ENCODE results near the gene INPP5J. TPM values are rescaled to one million over a fixed set of nuclear protein-coding genes. Genes with fewer than 3 reads are reported as not detected.

The INPP5J gene
- total RNA-seq, 1 experiment from 2014 or later, result 0.61 TPM

- no peak overlapping the region for H3K4me3 Mint-ChIP-seq (ENCODE audit: unreplicated experiment)
- no peaks in the 10 kb centered on the region for H3K4me1 Mint-ChIP-seq (ENCODE audit: insufficient read depth, unreplicated experiment)
- intact Hi-C loops (cut with micrococcal nuclease), result no loop called here
- ChIA-PET CTCF (no interaction called here), POLR2A (interaction anchor here (0.6 to 0.9 kb wide), 2 partner anchors 52 to 437 kb away, joined by 3 read pairs; no protein-coding TSS in a partner anchor)
- H3K27ac Mint-ChIP-seq (ENCODE audit: low read depth, unreplicated experiment), result peak overlapping the region; percentile 52
- no peaks in the 10 kb centered on the region for H3K36me3 Mint-ChIP-seq (ENCODE audit: insufficient read depth, unreplicated experiment)
- no peaks in the 10 kb centered on the region for H3K27me3 Mint-ChIP-seq (ENCODE audit: insufficient read depth, unreplicated experiment)
- BruUV-seq (replicated peaks), result no TSS peak
- no peaks in the 10 kb centered on the region for H3K9me3 Mint-ChIP-seq (ENCODE audit: unreplicated experiment)
- no peak for TF ChIP-seq CTCF (IDR thresholded peaks at IDR 0.05; ENCODE audit: unreplicated experiment)
- DNase-seq (ENCODE audit: unreplicated experiment), result no peak
Measured at GRCh38 chr22:31136155-31136554, 13.4 kb downstream of the INPP5J start.

DNA sequence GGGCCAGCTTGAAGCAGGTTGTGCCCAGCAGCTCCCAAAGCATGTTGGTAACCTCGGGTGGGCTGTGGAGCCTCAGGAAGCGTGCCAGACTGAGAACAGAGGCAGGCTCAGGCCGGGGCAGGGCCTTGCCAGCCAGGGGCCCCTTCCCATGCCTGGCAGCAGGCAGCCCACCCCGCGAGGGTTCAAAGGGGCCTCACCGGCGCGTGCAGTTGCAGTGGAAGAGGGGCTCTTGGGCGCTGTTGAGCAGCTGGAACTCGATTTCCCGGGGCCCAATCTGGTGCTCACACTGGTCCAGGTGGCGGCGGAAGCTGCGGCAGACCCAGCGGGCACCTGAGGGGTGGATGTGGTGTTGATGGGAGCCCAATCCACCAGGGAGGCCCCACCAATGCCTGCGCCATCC lies 13.9 kb downstream of the INPP5J start:
- ChIA-PET CTCF (interaction anchor here (0.6 kb wide), 1 partner anchor 22 kb away, joined by 3 read pairs; no protein-coding TSS in a partner anchor), POLR2A (no interaction called here)
- no peaks in the 10 kb centered on the region for H3K9me3 Mint-ChIP-seq (ENCODE audit: unreplicated experiment)
- H3K4me1 Mint-ChIP-seq (ENCODE audit: insufficient read depth, unreplicated experiment), result no peaks in the 10 kb centered on the region
- no peak for DNase-seq (ENCODE audit: unreplicated experiment)
- no peaks in the 10 kb centered on the region for H3K36me3 Mint-ChIP-seq (ENCODE audit: insufficient read depth, unreplicated experiment)
- intact Hi-C loops (cut with micrococcal nuclease), result no loop called here
- H3K4me3 Mint-ChIP-seq (ENCODE audit: unreplicated experiment), result no peak overlapping the region
- no peak overlapping the region for H3K27ac Mint-ChIP-seq (ENCODE audit: low read depth, unreplicated experiment)
- no TSS peak for BruUV-seq (replicated peaks)
- no peaks in the 10 kb centered on the region for H3K27me3 Mint-ChIP-seq (ENCODE audit: insufficient read depth, unreplicated experiment)
- TF ChIP-seq CTCF (IDR thresholded peaks at IDR 0.05; ENCODE audit: unreplicated experiment), result no peak

- no TSS peak for BruUV-seq (replicated peaks)
- H3K9me3 Mint-ChIP-seq (ENCODE audit: unreplicated experiment), result no peaks in the 10 kb centered on the region
- DNase-seq (ENCODE audit: unreplicated experiment), result no peak
- H3K36me3 Mint-ChIP-seq (ENCODE audit: insufficient read depth, unreplicated experiment), result no peaks in the 10 kb centered on the region
- H3K4me1 Mint-ChIP-seq (ENCODE audit: insufficient read depth, unreplicated experiment), result no peaks in the 10 kb centered on the region
- H3K4me3 Mint-ChIP-seq (ENCODE audit: unreplicated experiment), result no peak overlapping the region
- no peaks in the 10 kb centered on the region for H3K27me3 Mint-ChIP-seq (ENCODE audit: insufficient read depth, unreplicated experiment)
- intact Hi-C loops (cut with micrococcal nuclease), result no loop called here
- TF ChIP-seq CTCF (IDR thresholded peaks at IDR 0.05; ENCODE audit: unreplicated experiment), result no peak
- CTCF ChIA-PET, result interaction anchor here (0.6 to 1.1 kb wide), 2 partner anchors 12 to 55 kb away, joined by 3 read pairs; no protein-coding TSS in a partner anchor
- POLR2A ChIA-PET, result no interaction called here
- H3K27ac Mint-ChIP-seq (ENCODE audit: low read depth, unreplicated experiment), result no peak overlapping the region
Measured at GRCh38 chr22:31137721-31138120, 15.0 kb downstream of the INPP5J start.

DNA sequence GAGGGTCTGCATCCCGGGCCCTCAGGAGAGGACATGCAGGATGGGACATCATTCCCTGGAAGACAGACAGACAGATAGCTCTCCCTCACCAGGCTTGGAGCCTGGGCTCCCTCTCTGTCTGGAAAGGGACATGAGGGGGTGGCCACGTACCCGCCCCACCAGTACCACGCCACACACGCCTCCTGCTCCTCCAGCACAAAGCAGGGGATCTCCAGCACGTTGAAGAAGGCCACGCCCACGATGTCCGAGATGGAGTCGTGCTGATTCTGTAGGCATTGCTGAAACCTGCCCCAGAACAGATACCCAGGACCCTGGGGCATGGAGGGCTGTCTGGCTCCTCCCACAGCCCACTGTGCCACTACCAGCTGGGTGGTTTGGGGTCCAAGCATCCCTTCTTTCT lies 15.4 kb downstream of the INPP5J start:
- no peaks in the 10 kb centered on the region for H3K9me3 Mint-ChIP-seq (ENCODE audit: unreplicated experiment)
- no peak overlapping the region for H3K4me3 Mint-ChIP-seq (ENCODE audit: unreplicated experiment)
- DNase-seq (ENCODE audit: unreplicated experiment), result no peak
- POLR2A ChIA-PET, result no interaction called here
- H3K27me3 Mint-ChIP-seq (ENCODE audit: insufficient read depth, unreplicated experiment), result no peaks in the 10 kb centered on the region
- no peaks in the 10 kb centered on the region for H3K4me1 Mint-ChIP-seq (ENCODE audit: insufficient read depth, unreplicated experiment)
- no TSS peak for BruUV-seq (replicated peaks)
- no peaks in the 10 kb centered on the region for H3K36me3 Mint-ChIP-seq (ENCODE audit: insufficient read depth, unreplicated experiment)
- H3K27ac Mint-ChIP-seq (ENCODE audit: low read depth, unreplicated experiment), result no peak overlapping the region
- CTCF ChIA-PET, result interaction anchor here (0.6 to 1.1 kb wide), 2 partner anchors 12 to 55 kb away, joined by 3 read pairs; no protein-coding TSS in a partner anchor
- TF ChIP-seq CTCF (IDR thresholded peaks at IDR 0.05; ENCODE audit: unreplicated experiment), result no peak
- intact Hi-C loops (cut with micrococcal nuclease), result no loop called here
